Measurements from ENCODE around the gene PLSCR4.

Gene PLSCR4

GRCh38 chr3:146189519-146190173, 61.3 kb downstream of the PLSCR4 start:
- DNase-seq, result no peak

- no peak for DNase-seq
Measured at GRCh38 chr3:146187334-146187950, 63.5 kb downstream of the PLSCR4 start.

DNA sequence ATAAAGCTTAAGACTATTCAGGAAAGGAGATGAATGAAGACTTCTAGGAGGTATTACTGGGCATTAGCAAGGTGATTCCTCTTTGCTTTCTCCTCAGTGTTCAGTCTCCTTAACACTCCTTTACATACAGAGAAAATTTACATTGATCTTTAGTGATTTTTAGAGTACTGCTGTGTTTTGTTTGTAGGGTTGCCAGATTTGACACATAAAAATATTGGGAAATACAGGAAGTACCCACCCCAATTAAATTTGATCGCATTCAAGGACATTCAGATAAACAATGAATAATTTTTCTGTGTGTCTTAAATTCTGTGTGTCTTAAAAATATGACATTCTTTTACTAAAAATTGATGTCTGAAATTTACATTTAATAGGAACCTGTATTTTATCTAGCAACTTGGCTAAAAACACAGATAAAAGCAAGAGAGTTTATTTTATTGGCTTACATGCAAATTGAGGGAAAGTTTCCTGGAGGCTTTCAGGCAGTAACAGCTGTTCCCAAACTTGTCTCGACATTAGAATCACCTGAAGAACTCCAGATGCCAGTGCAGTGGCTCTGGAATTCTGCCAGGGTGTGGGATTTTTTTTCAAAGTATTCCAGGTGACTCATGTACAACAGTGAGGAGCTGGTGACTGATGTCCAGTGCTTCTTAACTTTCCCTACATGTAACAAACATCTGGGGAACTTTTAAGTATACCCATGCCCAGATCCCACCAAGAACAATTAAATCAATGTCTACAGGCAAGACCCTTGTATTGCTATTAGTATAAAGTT, 66.5 kb downstream of the PLSCR4 start:
- DNase-seq, result no peak

- DNase-seq, result no peak
Measured at GRCh38 chr3:146181216-146181615, 69.7 kb downstream of the PLSCR4 start.

GRCh38 chr3:146180376-146180775, 70.5 kb downstream of the PLSCR4 start:
- no peak for DNase-seq

DNA sequence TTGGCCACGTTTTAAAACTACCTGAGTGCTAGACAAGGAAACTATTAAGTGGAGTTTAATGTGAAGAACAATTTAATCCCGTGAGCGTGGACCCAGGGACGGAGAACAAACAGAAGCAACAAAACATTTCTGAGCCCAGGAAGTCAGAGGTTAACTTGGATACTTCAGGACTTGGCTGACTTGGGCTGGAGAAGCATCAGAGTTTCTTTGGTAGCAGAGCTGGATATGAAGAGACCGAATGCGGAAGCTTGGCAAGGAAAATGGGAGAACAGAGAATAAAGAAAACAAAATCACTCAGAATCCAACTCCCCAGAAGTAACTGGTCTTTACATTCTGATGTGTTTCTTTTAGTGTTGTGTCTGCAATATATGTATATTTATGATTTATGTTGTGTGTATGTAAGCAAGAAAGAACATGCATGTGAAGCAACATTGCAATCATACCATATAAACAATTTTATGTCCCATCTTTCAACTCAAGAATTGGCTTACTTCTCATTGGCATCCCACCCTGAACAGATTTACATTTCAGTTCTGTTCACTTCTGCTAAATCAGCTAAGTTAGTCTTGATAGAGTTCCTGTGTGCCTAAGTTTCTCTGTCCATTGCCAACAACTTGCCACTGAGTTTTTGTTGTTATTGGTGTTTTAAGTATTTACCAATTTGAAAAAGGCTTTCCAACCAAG, 72.8 kb downstream of the PLSCR4 start:
- DNase-seq, result no peak

DNA sequence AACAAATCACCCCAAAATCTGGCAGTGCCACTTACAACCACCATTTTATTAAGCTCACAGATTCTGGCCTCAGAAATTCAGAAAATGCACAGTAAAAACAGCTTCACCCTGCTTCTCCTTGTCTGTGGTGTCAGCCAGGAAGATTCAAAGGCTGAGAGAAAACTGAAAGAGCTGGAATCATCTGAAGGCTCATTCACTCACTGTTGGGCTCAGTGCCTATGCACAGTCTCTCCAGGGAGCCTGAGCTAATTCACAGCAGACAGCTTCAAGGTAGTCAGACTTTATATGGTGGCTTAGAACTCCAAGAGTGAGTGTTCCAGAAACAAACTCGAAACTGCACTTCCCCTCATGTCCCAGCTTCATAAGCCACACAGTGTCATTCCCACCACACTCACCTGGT, 73.4 kb downstream of the PLSCR4 start:
- DNase-seq, result no peak

- DNase-seq, result no peak
Measured at GRCh38 chr3:146177072-146177471, 73.8 kb downstream of the PLSCR4 start.

- DNase-seq, result no peak
Measured at GRCh38 chr3:146172586-146172985, 78.3 kb downstream of the PLSCR4 start.

- no peak for DNase-seq
Measured at GRCh38 chr3:146170591-146170990, 80.3 kb downstream of the PLSCR4 start.

- DNase-seq, result no peak
Measured at GRCh38 chr3:146169891-146170290, 81.0 kb downstream of the PLSCR4 start.

DNA sequence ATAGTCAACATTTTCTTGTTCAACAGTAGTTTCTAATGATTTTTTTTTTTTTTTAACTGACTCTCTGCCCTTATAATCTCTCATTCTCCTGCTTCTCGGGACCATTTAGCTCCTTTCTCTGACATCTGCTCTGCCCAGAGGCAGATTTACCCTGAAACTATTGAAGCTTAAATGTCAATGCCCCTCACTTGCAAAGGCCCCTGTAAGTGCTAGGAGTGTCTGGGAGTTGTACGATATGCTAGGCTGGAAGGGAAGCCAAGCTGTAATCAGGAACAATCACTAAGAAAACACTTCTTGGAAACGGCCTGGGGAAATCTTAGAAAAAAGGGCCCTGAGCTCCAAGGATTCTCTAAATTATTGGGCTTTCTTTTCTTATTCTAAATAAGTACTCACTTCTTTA, 84.1 kb downstream of the PLSCR4 start:
- no peak for DNase-seq

GRCh38 chr3:146166415-146166821, 84.5 kb downstream of the PLSCR4 start:
- DNase-seq, result no peak

- DNase-seq, result no peak
Measured at GRCh38 chr3:146165877-146166276, 85.0 kb downstream of the PLSCR4 start.

GRCh38 chr3:146164971-146165769, 85.7 kb downstream of the PLSCR4 start:
- DNase-seq, result no peak

- no peak for DNase-seq
Measured at GRCh38 chr3:146164506-146164905, 86.4 kb downstream of the PLSCR4 start.

DNA sequence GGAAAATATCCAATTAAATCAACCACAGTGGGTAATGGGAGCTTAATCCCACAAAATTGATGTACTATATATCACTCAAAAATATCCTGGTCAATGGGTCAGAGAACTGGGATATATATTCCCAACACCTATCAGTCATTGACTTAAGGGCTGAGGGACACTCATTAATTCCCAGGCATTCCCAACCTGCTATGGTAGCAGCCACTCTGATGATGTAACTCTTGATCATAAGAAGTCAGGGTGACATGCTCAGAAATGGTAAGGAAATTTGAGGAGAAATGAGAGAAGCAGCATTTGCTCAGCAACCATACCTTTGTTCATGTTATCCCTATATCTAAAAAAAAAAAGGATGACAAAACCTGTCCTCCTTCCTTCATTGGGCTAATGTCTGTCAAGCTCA, 86.8 kb downstream of the PLSCR4 start:
- no peak for DNase-seq

GRCh38 chr3:146163584-146163983, 87.3 kb downstream of the PLSCR4 start:
- no peak for DNase-seq

GRCh38 chr3:146162561-146162960, 88.3 kb downstream of the PLSCR4 start:
- no peak for DNase-seq

DNA sequence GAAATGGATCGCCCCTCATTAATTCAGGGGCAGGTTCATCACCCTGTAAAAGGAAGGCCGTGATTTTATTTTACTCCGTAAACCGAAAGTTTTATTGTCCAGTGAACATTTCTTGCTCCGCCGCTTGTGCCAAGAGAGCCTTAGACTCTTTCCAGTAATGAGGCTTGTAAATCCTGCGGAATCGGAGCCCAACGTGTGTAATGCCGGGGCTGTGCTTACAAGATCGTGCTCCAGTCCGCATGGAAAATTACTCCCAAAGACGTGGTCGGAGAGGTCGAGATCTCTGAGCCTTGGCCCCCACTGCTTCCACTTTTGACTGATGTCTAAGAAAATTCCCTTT, 89.3 kb downstream of the PLSCR4 start:
- no peak for DNase-seq

- no peak for DNase-seq
Measured at GRCh38 chr3:146160964-146161662, 89.8 kb downstream of the PLSCR4 start, which contains the start of gene PLOD2. Gene PLOD2, minus strand, starts transcription at chr3:146161184. Its CDS starts 195 bp downstream, at chr3:146160989.
